SH-SY5Y (cell line): ENCODE measurements around the gene CXXC5.

Experiments used
- GATA2 ChIP-seq: IDR thresholded peaks from 2 replicates; pipeline ENCODE4 v1.6.1; 2011; ENCODE audit warnings: mild to moderate bottlenecking, low read depth, low read length
- GATA3 ChIP-seq: IDR thresholded peaks from 2 replicates; pipeline ENCODE4 v1.6.1; 2011; ENCODE audit warnings: low read depth, mild to moderate bottlenecking, low read length, moderate library complexity

DNA sequence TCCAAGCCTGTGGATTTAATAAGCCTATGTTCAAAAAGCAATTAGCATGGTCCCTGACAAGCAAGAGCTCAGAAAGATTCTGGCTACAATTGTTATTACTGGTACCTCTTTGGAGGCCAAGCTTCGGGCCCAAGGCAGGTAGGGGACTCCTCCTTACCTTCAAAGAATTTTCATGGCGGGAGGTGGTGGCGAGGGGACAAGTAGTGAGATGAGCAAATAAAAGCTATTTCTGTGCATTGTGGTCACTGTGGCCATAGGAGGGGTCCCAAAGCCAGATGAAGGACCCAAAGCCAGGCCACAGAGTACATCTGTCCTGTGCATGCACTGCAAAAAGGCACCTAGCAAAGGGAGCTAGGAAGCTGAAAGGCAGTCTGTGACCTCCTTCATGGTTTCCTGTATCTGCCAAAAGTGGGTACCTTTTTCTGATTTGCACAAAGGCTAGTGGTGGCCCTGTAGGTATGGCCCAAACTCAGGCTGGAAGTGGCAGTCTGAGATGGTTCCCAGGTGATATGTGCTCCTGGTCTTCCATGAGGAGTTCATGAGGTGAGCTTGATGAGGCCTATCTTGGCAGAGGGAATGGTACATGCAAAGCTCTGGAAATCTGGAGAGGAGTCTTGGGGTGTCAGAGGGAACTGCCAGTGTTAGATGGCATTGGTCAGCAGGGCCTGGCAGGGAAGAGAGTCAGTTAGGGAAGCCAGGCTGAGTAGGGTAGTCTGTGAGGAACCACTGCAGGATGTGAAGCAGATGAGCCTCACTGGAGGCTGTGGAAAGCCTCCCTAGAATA, 3.3 kb upstream of the CXXC5 start:
- TF ChIP-seq GATA3 = no peak
- TF ChIP-seq GATA2 = no peak
